GM19455 (cell line): ENCODE data around the gene CRHR1.

Experiments used
- ATAC-seq: cut with Tn5 transposase; IDR thresholded peaks from one replicate; pipeline ENCODE4 v1.9.1; 2021; ENCODE audit not compliant: unreplicated experiment

Gene CRHR1

DNA sequence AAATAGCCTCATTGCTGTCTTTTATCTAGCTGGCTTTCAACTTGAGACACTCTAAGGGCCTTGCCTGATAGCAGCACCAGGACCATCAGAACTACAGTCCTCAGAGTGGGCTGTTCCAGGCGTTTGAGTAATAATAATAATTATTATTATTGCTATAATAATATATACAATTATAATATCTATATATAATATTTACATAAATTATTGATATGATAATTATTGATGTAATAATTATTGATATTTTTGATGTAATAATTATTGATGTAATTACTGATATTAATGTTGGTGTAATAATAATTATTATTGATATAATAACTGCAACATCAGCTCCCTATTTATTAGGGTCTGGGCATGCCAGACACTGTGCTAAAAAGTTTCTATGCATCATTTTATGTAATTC, 25.6 kb upstream of the CRHR1 start:
- ATAC-seq, result no peak

DNA sequence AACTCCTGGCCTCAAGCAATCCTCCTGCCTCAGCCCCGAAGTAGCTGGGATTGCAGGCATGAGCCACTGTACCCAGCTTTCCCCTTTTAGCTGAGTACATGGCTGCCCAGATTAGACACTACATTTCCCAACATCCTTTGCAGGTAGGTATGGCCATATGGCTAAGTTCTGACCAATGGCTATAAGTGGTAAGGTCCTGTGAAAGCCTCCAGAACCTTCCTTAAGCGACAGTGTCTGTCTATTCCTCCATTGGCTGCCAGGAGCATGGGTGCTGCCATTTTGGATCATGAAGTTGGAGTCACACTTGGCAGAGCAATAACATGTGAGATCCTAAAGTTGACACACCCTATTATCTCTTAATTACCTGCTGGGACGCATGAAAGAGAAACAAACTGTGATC, 24.4 kb upstream of the CRHR1 start:
- no peak for ATAC-seq

DNA sequence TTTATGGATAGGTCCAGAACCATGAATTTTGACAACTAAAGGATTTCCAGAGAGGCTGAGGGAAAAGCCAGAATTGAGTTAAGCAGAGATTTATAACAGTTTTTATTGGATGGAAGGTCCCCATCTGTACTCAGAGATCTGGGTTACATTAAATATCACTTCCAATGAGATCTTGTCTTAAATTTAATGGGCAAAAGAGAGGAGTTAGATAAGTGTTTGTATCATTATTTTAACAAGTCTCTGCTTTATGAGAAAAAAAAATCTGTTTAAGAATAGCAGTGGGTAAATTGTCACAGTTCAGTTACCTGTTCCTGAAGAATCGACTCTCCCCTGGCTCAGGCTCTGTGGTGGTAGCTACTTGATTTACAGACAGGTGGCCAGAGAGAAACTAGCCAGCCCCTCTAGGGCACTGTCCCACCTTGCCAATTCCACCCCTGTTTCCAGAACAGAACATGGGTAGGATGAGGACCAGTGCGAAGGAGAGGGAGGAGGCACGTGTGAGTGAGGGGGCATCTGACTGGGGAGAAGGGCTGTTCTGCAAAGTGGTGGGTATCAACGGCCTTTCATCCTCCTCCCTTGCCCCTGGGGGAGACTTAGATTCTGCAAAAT, 22.1 kb upstream of the CRHR1 start:
- ATAC-seq, result no peak

DNA sequence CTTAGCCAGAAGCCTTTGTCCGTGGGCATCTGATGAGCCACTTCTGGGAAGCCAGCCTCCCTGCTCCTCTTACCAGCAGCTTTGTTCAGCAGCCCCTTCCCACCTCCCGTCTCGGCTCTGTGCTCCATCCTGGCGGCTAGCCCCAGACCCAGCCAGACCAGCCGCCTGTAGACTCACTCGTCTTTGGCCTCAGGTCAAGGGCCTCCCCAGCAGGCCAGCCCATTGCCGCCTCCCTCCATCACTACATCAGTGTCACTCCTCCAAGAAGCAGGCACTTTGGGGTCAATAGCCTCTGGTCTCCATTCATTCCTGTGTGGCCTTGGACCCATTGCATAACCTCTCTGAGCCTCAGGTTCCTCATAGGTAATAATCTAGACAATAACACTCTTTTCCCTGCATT, 20.9 kb upstream of the CRHR1 start:
- ATAC-seq, result no peak

DNA sequence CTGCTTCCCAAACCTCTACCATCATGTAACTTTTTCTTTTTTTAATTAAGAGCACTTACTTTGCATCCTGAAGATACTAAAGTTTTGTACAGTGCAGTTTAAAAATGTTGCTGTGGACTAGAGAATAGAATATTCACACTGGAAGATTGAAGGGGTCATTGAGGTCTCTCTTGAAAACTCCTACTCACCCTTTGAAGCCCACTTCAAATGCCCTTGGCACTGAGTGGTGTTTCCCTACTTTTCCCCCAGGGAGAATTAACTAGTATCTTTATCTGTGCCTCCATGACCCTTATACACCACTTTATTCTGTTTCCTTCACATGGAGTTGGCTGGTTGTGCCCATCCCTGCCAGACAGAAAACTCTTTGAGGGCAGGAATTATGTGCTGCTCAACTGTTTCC, 19.6 kb upstream of the CRHR1 start:
- no peak for ATAC-seq

DNA sequence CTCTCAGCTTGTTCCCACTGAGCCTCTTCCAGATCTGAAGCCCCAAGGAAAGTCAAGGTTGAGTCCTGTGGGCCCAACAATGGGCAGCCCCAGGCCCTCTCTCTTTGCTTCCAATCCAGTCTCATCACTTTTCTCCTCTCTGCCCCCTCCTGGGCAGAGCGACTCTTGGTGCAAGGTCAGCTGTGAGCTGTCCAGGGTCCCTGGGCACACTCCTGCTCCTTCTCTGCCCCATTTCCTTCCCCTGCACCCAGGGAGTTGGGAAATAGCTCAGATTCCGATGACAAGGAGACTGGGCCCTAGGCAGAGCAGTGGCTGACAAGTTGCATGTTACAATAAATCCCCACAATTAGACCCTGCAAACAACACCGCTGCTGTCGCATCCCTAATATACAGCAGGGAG, 16.1 kb upstream of the CRHR1 start:
- ATAC-seq, result no peak

DNA sequence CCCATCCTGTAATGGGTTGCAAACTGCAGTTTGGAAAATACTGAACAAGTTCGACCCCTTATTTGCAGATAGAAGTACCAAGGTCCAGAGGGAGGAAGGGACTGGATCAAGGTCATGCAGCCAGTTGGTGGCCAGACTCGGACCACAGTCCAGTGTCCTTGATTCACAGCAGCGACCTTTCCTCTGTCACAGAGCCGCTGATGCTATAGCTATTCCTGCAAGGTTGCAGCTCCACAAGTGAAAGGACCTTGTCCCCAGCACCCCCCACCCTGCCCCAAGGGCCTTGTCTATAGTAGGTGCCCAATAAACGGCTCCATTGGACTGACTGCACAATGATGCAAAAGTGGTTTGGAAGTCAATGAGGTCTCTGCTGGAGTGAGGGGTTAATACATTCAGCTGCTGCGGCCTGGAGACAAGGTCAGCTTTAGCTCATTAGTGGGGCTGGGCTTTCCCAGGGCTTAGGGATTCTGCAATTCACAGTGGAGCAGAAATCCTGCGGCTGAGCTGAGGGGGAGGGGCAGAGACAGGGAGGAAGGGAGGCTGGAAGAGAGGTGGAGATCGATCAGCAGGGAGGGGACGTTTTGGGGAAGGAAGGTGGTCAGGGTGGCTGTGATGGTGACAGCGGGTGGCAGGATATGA, 13.4 kb upstream of the CRHR1 start:
- no peak for ATAC-seq

DNA sequence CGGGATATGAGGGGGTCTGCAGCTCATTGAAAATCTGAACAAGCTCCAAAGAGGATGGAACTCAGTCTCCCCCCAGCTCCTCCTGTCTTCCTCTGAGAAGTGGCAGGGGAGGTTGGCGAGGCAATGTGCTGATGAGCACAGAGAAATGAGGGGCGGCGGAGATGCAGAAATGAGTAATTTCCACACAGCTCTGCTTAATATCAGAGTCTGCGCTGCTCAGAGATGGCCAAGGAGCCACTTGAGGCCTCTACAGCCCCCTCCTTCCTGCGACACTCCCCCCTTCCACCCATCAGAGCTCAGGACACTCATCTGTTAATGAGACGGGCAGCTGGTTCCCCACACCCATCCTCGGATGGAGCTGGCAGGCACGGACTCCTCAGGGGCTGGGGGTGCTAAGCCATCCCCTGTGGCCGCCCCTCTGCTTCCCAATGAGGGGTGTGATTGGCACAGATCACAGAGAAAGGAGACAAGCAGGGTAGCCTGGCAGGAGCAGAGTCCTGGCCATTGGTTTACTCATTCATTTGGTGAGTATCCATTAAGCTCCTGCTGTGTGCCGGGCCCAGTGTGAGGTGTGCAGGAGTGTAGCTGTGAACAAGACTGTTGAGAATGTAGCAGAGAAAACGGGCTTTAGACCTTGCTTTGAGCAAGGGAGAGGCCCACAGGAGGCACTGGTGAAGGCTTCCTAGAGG, 12.7 kb upstream of the CRHR1 start:
- ATAC-seq, result no peak

DNA sequence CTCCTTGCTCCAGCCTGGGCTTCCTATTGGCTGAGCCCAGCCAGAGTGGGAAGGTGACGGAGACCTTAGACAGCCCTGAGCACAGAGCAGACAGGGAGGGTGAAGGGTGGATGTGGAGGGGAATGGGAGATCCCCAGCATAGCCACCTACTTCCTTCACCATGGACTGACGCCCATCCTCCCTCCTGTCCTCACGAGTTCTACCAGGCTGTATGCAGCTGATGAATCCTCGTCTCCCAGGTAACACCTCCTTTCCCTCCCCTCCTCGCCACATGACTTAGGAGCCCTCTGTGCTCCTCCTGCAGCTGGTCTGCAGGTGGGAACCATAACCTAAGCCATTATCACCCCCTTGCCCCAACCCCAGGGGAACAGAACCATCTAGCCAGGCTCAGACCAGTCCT, 9.0 kb upstream of the CRHR1 start:
- no peak for ATAC-seq

DNA sequence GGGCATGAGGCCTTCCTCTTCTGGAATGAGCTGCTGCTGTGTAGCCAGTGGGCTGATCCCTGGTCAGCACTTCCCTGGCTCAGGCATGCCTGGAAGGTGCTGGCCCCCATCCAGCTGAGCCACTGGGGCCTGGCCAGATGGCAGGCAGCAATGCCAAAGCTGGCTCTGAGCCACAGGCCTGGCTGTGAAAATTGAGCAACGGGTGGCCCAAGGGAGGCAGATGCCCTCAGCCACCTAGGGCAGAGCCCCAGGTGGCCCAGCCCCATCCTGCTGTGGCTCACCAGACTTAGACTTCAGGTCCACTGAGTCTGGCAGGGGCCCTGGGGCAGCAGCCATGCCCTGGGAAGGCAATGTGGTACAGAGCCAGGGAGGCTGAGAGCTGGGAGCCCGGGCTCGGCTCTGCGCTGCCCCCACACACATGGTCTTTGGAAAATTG, 8.5 kb upstream of the CRHR1 start:
- ATAC-seq, result no peak

DNA sequence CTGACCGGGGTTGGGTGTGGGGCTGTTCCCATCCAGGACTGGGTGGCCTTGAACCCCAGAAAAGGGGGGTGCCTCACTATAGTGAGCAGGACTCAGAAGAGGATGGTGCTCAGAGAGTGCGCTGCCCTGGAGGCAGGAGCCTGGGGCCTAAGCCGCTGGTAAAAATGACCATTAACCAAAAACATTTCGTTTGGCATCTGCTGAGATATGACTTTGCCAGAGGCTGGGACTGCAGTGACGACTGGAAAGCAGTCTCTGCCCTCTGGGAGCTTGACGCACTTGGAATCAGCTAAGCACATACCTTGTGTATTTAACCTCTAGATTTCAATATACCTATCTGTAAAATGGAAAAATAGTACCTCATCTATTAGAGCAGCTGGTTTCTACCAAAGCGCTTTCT, 7.2 kb upstream of the CRHR1 start:
- ATAC-seq, result no peak

DNA sequence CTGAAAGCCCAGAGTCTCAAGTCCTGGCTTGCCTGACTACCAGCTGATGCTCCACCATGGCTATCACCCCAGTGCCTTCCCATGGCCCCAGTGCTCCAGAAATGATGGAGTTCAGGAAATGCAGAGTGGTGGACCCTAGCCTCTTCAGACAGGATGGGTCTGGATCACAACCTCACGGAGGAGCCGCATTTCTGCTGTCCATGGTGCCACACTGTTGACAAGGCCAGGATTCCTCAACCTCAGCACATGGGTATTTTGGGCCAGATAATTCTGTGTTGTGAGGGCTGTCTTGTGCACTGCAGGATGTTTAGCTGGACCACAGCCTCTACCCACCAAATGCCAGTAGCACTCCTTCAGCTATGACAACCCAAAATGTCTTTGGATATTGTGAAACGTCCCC, 6.7 kb upstream of the CRHR1 start:
- no peak for ATAC-seq

DNA sequence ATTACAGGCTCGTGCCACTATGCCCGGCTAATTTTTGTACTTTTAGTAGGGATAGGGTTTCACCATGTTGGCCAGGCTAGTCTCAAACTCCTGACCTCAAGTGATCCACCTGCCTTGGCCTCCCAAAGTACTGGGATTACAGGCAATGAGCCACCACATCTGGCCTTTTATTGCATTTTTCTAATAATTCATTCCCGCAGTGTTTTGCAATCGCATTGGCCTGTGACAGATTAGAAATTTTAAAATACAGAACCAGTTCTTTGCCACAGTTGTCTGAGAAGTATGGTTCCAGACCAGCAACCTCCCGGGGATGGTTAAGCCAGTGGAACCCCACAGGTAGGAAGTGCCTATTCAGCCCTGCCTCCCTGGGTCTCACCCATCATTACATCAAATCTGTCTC, 3.2 kb upstream of the CRHR1 start:
- no peak for ATAC-seq

DNA sequence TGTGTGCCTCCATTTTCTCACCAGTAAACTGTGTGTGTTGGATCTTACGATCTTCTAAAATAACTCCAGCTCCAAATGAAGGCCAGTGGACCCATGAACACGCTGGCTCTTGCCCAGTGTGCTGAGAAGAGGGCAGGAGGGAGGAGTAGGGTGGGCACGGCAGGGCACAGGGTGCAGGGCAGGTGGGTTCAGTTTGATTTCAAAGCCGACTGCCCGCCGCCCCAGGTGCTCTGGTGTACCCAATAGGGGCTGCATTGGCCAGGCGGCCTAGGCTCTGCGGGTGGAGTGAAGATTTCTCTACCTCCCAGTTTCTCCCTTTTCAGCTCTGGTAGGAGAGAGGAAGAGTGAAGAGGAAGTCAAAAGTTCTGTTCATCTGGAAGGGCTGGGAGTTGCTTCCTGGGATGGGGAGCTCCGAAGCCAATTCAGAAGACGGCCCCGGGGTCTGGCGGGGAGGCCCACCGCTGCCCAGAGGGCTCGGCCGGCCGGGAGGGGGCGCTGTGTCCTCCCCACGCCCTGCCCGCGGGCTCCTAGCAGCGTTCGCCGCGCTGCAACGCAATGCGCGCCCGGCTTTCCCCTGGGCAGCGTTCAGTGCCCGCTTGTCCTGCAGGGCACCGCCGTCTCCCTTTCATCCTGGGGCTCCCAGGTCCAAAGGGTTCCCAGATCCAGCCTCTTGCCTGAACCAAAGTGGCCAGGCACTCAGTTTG, 1.1 kb upstream of the CRHR1 start:
- ATAC-seq, result no peak

DNA sequence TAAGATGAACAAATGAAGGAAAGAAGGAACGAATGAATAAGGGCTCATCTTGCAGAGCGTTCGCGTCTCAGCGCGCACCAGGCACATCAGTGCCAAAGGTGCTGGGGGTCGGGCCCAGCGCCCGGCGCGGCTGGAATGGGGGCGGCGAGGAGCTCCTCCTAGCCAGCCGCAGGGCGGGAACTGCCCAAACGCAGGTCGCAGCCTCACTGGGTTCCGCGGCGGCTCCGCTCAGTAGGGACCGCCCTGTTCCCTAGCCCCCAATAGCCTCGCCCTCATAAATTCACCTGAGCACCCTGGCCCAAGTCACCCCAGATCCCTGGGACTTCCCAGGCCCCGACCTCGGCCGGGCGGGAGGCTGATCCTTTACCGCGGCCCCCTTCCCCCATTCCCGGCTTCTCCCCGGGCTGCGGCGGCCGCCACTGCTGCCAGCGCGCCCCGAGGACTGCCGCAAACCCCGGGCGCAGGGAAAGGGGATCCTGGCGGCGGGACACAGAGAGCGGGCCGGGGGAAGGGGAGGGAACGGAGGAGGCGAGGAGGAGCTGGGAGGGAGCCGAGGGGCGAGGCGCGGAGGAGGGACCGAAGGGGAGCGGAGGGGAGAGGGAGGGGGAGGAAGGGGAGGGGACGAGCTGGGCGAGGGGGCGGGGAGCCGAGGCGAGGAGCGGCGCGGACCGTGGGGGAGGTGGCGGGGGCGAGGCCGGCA, 377 bp upstream of the CRHR1 start:
- no peak for ATAC-seq

DNA sequence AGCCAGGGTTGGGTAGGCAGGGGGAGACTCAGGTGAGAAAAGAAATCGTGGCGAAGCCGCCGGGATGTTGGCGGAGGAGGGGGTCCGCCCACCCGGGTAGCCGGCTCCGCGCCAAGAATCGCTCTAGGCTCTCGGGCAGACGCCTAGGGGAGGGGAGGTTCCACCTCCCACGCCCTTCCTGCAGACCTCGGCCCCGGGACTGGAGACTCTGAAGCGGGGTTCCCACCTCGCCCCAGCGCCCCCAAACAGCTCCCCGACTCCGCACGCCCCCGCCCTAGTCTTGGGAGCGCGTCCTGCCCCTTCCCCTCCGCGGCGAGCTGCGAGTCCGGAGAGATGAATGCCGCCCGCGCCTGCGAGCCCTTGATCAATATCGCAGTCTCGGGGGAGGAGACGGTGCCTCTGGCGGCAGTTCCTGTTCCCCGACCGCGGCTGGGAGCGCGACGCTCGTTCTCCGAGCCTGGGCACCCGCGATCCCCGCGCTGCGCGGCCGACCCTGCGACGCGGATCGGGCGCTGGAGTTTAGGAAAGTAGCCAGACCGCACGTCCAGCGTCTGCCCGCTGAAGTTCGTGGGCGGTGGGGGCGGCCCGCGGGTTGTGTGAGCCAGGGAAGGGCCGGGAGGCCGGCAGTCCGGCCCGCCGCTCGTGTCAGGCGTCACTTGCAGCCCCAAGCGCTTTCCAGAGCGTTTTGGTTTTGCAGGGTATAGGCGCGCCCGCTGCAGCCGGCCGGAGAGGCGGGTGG, 790 bp downstream of the CRHR1 start:
- no peak for ATAC-seq

DNA sequence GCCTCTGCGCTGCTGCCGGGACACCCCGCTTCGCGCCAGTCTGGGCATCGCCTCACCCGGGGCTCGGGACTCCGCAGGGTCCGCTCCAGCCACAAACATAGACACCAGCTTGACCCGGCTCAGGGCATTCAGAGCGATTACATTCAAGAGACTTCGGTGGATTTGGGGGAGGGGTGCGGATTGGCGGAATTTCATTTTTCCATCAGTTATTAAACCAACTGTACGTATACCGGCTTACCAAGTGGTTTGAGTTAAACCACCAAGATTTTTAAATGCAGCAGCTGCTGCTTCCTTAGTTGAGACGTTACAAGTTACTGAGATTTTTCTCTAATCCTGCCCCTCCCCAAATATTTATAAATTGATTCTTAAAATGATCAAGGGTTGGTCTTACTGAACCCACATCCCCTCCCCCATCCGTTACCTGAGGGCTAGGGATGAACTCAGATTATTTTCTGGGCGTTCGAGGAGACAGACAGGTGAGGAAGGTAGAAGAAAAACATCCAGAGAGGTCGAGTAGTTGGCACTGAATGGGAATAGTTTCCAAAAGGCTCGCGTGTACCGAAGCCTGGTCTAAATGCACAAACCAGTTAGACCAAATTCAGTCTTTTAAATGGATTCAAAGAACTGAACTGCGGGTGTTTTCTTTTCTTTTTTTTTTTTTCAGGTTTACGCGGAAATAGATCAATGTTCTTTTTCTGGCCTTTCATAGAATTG, 1.5 kb downstream of the CRHR1 start:
- ATAC-seq, result no peak

DNA sequence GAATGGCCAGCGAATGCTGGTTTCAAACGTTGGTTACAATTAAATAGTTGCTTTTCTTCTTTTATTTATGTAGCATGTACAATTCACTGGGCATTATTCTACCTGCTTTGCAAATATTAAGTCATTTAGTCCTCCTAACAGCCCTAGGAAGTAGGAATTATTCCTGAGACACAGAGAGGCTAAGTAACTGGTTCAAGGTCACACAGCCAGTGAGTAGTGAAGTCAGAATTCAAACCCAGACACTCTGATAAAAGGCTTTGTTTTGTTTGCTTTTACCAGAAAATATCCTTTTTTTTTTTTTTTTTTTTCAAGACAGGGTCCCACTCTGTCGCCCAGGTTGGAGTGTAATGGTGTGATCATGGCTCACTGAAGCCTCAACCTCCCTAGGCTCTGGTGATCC, 2.2 kb downstream of the CRHR1 start:
- ATAC-seq, result no peak

DNA sequence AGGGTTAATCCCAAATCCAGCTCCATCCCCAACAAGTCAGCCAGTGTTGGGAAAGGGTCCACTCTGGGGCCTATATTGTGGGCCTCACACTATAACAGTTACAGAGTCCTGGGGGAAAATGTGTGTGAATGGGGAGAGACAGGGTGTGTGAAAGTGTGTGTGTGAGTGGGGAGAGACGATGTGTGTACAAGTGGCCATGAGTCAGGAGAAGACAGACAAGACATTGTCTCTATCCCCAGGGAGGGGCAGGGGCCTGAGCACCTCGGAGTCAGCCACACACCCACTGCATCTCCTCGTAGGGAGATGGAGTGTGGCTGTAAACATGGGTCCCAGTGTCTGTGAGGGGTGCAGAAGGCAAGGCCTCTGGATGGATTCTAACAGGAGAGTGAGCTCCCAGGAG, 2.9 kb downstream of the CRHR1 start:
- ATAC-seq, result no peak

DNA sequence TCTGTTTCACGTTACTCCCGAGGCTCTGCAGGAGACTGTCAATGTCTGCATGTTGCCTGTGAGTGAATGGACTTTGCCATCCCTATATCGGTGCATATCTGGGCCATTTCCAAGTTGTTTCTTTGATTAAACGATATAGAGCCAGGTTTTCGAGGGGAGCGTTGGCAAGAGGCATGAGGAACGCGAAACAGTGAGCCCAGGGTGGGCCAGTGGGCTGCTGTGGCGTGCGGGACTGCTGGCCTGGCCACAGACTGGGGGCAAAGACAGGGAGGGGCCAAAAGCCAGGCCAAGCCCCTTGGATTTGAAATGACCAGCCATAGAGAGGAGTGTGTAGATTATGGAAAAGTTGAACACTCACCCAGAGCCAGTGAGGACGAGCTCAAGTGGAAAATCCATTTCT, 3.5 kb downstream of the CRHR1 start:
- ATAC-seq, result no peak
